GM19395 (cell line): ENCODE data around the gene GABRG3.

Source experiments
- ATAC-seq: cut with Tn5 transposase; IDR thresholded peaks from one replicate; pipeline ENCODE4 v1.9.1; 2021; ENCODE audit warnings: mild to moderate bottlenecking, moderate library complexity; ENCODE audit not compliant: unreplicated experiment

The GABRG3 gene

DNA sequence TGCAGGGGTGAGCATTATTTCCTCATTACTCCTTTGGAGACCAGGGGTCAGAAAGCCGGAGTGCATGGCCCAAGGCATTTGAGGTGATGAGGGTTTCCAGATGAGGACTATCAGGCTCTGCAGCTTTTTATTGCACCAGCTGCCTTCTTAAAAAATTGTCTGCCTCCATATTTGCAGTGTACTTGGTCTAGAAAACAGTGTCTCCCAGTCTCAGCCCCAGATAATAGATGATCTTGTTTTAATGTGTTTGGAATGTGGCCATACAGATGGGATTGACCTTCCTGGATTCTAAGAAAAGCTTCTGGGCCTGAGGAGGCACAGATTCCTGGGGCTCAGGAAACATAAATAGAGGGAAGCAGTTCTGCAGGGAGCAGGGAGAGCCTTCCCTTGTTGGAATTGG lies 123.3 kb downstream of the GABRG3 start:
- ATAC-seq, result no peak

DNA sequence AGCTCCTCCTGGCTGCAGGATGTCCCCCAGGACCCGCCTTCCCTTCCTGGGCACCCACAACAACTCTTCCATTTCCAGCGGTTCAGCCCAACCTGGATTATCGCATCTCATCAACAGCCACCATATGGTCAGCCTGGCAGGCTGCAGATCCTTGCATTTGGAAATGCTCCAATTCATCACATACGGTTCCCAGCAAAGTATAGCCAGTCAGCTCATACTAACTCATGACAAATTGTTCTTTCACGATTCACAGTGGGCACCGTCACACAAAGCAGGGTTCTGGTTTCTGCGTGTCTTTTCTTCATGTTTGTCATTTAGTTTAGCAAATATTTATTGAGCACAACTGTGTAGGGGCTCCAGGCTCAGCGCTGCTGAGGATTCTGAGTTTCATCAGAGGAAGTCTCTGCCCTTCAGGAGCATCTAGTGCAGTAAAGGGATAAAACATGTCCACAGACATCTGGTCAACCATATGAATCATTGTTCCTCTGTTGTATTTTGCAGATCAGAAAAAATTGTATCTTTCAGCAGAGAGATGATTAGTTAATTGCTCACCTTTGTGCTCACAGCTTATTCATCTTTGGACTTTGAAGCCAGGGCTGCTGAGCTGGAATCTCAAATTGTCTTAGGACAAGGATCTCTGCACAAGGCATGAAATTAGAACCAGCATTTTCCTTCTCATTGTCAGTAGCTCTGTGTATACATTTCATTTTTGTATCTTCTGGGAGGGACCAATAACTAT lies 125.1 kb downstream of the GABRG3 start:
- no peak for ATAC-seq

DNA sequence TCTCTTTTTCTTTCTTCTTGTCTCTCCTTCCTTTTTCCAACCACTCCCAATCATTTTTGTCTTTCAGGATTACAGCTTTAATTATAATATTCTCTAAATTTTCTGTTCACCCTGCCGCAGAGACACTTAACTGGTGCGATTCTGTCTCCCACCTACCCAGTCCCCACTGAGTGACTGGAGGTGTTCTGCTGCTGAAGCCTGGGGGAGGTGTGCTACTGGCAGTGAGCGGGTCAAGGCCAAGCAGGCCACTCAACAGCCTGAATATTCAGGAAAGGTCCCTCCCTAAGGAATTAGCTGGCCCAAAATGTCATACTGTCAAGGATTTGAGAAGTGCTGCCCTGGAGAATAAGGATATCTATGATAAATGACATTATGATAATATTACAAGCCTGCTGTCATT lies 126.5 kb downstream of the GABRG3 start:
- ATAC-seq, result no peak

DNA sequence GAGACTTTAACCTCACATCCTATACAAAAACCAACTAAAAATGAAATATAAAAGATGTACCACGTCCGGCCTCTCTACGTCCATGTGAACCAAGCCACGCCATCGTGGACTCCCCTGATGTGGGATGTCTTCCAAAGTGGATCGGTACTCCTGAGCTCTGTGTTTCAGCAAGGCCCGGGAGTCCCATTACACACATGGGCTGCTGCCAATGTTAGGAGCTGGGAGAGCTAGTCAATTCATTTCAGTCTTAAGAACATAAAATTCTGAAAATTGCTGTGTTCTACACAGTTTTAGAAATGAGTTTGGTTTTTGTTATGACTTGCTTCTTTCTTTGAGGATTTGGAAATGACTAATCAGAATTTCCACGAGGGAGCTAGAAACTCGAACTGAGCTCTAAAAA lies 131.0 kb downstream of the GABRG3 start:
- ATAC-seq, result no peak

DNA sequence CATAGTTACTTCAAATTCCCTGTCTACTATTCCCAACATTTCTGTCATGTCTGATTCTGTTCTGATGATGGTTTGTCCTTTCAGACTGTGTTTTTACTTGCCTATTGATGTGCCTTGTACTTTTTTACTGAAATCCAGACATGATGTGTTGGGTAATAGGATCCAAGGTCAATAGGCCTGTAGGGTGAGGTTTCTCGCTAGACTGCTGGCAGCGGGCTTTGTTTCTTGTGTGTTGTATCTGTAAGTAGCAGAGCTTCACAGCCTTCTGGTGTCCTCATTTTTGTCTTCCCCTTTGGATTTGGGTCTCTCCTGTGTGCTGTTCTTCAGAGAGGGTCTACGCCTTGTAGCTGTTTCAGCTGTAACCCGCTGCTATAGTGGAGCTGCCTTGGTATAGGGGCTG lies 140.3 kb downstream of the GABRG3 start:
- ATAC-seq, result no peak

DNA sequence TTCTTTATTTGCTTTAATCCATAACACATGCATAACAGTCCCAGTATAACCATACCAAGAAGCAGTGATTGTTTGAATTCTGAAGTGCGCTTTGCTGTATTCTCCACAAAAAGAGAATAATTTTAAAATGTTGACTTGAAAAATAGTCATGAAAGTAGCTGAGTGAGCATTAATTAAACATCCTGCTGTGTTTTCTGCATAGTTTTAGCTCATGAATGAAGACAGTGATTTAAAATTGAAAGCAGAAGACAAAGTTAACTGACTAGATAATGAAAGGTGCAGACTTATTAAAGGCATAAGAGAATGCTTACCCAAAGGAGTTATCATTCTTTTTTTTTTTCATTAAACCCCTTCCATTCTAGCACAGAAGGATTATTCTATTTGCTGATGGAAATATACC lies 143.5 kb downstream of the GABRG3 start:
- ATAC-seq, result no peak

DNA sequence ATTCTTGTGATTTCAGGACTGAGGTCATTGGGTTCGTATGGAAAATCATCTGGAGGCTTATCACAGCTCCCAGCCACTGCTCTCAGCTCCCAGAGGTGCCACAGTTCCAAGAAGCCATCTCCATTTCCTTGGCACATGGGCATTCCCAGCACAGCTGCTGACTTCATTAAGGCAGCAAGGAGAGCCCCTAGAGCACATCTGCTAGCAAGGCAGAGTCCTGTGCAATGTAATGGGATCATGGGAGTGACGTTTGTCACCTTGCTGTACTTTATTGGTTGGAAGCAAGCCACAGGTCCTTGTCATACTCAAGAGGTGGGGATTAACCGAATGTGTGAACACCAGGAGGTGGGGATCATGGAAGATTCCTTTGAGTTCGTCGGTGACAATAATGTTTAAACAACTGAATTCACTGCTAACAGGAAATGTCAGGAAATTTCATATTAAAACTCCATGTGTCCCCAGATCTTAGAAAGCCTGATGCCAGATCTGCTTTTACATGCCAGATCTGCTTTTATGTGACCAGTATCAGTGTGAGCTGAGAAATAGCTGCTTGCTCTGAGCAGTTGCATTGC lies 148.8 kb downstream of the GABRG3 start:
- ATAC-seq, result no peak

DNA sequence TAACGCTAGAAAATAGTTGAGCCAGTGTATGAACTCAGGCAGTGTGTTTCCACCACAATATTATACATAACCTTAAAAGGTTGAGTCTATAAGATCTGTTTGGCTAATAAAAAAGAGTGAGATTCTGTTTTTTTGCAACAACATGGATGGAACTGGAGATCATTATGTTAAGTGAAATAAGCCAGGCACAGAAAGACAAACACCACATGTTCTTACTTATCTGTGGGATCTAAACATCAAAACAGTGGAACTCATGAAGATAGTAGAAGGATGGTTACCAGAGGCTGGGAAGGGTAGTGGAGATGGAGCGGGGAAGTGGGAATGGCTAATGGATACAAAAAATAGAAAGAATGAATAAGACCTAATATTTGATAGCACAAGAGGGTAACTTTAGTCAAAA lies 150.7 kb downstream of the GABRG3 start:
- ATAC-seq, result no peak

DNA sequence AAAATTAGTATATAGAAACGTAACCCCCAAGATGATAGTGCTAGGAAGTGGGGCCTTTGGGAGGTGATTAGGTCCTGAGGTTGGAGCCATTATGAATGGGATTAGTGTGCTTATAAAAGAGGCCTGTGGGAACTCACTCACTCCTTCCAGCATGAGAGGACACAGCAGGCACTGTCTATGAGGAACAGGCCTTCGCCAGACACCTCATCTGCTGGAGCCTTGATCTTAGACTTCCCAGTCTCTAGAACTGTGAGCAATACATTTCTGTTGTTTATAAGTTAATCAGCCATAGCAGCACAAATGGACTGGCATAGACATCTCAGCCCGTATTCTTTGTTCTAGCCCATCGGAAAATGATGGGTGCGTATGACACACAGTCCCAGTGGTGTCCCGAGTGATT lies 152.3 kb downstream of the GABRG3 start:
- no peak for ATAC-seq

DNA sequence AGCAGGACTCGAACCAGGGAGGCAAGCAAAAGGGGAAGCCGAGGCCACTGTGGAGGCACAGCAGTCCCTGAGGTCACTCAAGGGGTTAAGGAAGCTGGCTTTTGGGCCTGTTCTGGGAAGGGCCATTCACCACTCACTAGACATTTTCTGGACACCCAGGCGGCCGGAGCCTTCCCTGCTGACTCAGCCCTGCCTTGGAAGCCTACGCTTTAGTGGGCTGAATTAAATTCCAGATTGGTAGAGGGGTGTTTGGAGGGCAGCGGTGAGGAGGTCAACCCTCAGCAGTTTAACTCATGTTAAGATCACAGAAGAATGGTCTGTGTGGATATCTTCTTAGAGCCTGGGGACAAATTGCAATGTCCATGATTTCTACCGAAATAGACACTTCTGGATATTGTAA lies 152.8 kb downstream of the GABRG3 start:
- no peak for ATAC-seq

DNA sequence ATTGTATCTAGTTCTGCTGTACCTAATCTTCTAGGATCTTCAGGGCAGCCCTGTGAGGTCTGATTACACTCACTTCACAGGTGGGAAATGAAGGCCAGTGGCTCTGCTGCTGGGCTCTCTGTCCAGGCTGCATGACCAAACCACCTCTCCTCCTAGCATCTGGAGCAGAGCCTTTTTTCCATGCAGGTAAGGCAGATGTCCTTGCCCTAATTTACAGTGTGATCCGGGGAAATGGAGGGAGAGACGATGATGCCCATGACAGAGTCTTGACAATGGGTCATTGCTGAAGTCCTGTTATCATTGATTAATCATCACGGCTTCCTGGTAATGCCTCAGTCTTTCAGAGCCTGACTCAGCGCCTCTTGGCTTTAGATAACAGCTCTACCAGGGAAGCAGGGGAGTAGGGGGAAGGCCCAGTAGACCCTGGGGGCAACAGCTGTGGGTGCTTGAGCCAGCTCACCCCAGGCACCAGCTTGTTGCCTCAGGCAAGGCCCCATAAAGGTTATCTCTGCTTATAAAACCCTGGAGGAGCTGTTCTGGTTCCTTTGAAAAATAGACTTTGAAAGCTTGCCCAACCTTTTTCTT lies 153.4 kb downstream of the GABRG3 start:
- ATAC-seq, result no peak

DNA sequence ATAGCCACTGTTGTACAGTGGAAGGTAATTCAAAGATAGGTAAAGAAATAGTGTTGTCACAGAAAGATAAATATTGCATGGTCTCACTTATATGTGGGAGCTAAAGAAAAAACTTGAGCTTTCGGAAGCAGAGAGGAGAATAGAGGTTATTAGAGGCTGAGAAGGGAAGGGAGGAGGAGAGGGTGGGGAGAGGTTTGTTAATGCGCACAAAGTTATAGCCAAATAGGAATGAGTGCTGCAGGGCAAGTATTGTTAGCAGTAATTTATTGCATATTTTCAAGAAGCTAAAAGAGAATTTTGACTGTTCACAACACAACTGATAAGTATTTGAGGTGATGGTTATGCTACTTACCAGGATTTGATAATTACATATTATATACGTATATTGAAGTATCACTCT lies 154.2 kb downstream of the GABRG3 start:
- ATAC-seq, result no peak

DNA sequence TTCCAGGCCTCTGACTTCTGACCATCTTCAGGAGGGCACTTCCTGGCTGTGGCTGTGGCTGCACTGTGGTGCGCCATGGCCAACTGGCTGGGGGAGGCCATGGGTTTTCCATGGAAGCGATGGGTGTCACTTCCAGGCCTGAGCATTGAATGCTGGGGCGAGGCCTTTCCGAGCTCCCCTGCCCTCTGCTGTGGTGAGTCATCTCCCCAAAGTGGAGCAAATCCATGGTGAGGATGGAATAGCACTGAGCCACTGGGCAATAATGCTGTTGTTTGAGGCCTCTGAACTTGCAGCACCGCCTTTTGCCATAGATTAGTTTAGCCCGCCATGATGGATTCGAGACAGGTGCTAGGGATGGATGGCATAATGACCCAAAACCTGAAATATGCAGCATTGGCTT lies 155.5 kb downstream of the GABRG3 start:
- ATAC-seq, result no peak

DNA sequence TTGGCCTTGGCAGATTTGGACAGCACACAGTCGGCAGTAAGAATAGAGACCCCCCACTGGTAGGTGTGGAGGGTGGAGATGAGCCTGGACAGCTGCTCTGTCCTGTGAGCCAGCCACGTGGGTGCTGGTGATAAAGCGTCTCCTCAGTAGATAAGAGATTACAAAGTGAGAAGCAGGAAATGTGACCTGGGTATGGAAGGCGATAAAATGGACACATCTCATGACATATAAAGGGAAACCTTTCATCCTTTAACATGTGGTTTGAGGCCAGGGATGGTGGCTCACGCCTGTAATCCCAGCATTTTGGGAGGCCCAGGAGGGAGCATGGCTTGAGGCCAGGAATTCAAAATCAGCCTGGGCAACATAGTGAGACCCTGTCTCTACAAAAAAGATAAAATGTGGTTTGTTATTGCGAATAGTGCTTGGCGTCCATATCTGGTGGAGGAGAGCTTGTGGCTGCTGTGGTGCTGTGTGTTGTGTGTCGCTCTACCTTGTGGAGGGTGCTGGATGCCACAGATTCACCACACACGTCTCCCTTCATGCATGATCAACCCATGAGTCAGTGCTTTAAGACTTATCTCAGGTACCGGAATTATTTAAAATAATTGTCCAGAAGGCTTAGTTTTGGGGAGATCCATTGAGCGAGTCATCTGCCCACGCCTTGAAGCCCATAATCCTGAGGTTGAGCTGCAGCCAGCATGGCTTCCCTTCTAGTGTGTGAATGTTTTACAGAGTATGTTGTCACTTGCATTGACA lies 157.0 kb downstream of the GABRG3 start:
- no peak for ATAC-seq

DNA sequence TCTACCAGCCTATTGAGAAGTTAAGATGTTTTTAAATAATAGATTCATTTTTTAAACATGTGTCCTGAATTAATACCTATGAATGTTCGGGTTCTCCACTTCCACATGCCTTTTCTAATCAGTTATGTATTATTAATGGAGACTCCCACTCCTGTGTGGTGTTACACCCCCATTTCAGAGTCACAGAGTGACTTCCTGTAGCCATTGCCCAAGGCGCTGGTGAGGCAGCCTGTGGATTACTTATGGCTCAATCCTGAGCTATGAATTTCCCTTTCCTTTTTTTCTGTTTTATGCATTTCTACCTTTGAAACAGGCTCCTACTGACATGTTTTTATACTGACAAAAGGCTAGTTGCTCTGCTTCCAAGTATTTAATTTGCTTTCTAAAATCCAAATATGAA lies 162.3 kb downstream of the GABRG3 start:
- ATAC-seq, result no peak

DNA sequence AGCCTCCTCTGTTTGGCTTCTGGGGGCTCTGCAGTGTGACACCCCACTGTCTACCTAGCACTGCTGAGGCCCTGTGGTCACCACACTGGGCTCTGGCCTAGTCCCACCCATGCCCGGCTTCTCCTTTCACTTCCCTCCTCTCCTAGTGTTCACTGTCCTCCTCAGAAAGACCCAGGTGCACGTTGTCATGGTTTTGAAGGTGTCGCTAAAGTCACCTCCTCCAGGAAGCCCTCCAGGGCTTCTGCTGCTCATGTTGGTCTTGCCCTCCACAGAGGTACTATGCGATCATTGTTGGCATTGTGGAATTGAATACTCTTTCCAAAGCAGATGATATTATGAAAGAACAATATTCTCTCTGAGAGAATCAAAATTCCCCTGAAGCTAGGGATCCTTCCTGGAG lies 163.5 kb downstream of the GABRG3 start:
- no peak for ATAC-seq

DNA sequence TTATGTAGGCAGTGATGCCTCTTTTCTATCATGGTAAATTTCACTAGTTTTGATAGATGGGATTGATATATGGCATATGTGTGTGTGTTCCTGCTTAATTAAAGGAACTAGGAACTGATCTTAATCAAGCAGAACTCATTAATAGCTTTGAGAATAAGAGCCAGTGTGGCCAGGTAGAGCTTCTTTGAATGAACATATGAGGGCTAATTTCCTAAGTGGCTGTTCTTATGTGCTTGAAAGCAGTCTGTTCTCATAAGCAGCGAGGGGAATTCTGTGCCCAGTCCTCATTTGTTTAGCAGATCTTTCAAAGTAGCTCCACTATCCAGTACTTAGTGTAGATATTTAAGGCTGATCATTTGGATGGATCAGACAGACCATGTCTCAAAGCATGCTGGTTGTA lies 164.2 kb downstream of the GABRG3 start:
- no peak for ATAC-seq

DNA sequence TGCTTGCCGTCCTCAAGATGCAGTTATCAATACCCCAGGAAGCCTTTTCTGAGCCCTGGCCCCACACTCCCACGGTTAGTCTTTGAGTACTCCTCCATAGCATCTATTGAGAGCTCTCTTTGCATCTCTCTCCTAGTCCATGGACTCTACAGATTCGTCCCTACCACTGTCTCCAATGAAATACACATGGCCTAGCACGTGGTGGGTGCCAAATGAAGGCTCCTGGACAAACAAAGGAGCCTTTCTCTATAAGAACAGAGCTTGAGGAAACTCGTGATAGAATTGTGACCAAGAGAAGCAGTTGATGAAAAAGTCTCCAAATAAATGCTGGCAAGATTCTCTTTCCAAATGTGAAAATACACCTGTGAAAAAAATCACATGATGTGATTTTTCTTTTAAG lies 166.1 kb downstream of the GABRG3 start:
- ATAC-seq, result no peak

DNA sequence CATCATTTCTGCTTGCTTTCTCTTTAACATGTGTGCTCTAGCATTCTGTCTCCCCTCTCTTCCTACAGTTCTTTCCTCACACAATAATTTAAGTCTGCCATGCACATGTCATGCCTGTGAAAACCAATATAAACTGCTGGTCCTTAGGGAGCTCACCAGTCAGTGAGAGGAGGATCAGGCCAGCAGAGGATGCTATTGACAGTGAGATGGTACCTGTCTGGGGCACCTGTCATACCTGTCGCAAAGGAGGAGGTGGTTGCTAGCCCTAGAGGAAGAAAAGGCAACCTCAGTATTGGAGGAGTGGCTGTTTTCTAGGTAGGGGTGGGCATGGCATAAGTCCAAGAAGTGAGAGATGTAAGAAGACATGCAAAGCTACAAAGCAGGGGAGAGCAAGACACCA lies 194.6 kb downstream of the GABRG3 start:
- no peak for ATAC-seq

DNA sequence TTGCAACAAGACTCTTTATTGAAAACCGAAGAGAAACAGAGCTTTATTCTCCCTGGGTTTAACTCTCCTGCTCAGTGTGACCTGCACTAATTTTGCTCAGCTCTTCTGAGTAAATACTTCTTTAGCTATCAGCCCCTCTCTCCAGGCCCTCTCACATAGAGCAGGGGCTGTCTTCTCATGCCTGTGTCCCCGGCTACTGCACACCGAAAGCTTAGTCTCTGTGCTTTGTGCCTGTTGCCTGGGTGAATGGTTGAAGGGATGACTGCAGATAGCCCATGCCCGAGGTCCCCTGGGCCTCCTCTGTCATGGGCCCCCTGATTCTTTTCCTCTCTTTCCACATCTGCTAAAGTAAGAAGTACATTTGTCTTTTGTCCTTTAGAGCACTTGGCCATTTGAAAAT lies 195.9 kb downstream of the GABRG3 start:
- ATAC-seq, result no peak

DNA sequence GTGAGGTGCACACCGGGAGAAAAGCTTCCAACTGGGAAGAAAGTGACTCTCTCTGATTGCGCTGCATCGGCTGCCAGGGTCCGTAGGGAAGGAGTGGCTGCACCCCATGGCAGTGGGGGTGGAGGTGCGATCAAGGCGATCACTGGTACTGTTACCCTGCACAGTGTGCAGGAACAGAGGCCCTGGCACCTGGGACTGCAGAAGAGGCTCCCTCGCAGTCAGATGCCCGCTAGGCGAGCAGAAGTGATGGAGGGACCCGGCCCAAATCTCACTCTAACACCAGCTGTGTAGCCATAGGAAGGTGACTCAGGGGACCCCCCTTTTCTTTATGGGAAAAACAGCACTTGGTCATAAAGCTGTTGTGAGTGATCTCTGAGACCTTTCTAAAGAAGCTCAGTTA lies 196.8 kb downstream of the GABRG3 start:
- ATAC-seq, result no peak

DNA sequence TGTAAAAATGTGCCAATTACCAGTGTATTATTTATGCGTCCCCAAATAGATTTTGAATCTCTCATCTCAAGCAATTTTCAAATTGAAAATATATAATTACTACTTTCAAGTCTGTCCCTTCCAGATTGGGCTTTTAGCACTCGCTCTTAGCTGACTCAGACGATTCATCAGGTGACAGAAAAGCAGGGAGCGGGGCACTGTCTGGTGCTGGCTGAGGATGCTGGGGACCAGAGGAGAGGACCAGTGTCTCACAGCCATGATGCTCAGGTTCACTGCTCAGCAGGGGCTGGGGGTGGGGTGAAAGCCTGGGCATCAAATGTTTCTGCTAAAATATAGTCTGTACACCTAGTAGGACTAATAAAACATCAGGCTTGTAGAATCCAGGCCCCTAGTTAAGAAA lies 199.9 kb downstream of the GABRG3 start:
- ATAC-seq, result no peak
